SK-N-SH treated with all-trans-retinoic acid at 6 μM for 48 hours (cell line): ENCODE results near the gene MGLL.

ENCODE experiments used
- ATAC-seq: fragments of 200-7000 bp; cut with Tn5 transposase; 3 replicates; pipeline ENCODE4 v1.9.1; 2020; ENCODE audit warnings: mild to moderate bottlenecking, moderate library complexity
- ARNTL ChIP-seq: fragments of 450-650 bp; formaldehyde crosslinking; IDR thresholded peaks from 2 replicates; pipeline ENCODE4 v1.5.0; 2020; ENCODE audit warnings: low read depth, mild to moderate bottlenecking, moderate library complexity, borderline replicate concordance
- BACH2 ChIP-seq: fragments of 250-450 bp; sonication (Bioruptor Pico); IDR thresholded peaks from 2 replicates; pipeline ENCODE4 v1.9.0; 2021; ENCODE audit warnings: mild to moderate bottlenecking, borderline replicate concordance
- CSDC2 ChIP-seq: fragments of 250-450 bp; sonication (Bioruptor Pico); IDR thresholded peaks from 2 replicates; pipeline ENCODE4 v1.5.0; 2020; ENCODE audit warnings: mild to moderate bottlenecking, moderate library complexity
- CSRNP3 ChIP-seq: fragments of 250-450 bp; sonication (Bioruptor Pico); IDR thresholded peaks from 2 replicates; pipeline ENCODE4 v1.5.1; 2021; ENCODE audit warnings: mild to moderate bottlenecking, moderate library complexity
- ESRRG ChIP-seq: fragments of 250-450 bp; sonication (Bioruptor Pico); IDR thresholded peaks from 2 replicates; pipeline ENCODE4 v1.6.1; 2021; ENCODE audit warnings: mild to moderate bottlenecking
- GLIS3 ChIP-seq: fragments of 250-450 bp; sonication (Bioruptor Pico); IDR thresholded peaks from 2 replicates; pipeline ENCODE4 v1.5.0; 2020; ENCODE audit warnings: mild to moderate bottlenecking, moderate library complexity
- ISL1 ChIP-seq: fragments of 250-450 bp; sonication (Bioruptor Pico); IDR thresholded peaks from 2 replicates; pipeline ENCODE4 v2.1.2; 2022; ENCODE audit warnings: mild to moderate bottlenecking, moderate library complexity
- OSR1 ChIP-seq: fragments of 250-450 bp; sonication (Bioruptor Pico); IDR thresholded peaks from 2 replicates; pipeline ENCODE4 v1.8.0; 2022; ENCODE audit warnings: moderate library complexity, mild to moderate bottlenecking, inconsistent platforms
- PPARA ChIP-seq: fragments of 250-450 bp; sonication (Bioruptor Pico); IDR thresholded peaks from 2 replicates; pipeline ENCODE4 v1.5.0; 2020; ENCODE audit warnings: mild to moderate bottlenecking, borderline replicate concordance
- SNAI2 ChIP-seq: fragments of 250-450 bp; sonication (Bioruptor Pico); IDR thresholded peaks from 2 replicates; pipeline ENCODE4 v1.5.0; 2020; ENCODE audit warnings: mild to moderate bottlenecking, moderate library complexity
- TCF4 ChIP-seq: fragments of 250-450 bp; sonication (Bioruptor Pico); IDR thresholded peaks from 2 replicates; pipeline ENCODE4 v1.8.0; 2021; ENCODE audit warnings: mild to moderate bottlenecking, moderate library complexity, borderline replicate concordance
- TOX ChIP-seq: fragments of 250-450 bp; sonication (Bioruptor Pico); IDR thresholded peaks from 2 replicates; pipeline ENCODE4 v1.8.0; 2021; ENCODE audit warnings: mild to moderate bottlenecking, moderate library complexity, borderline replicate concordance
- ZC3H10 ChIP-seq: fragments of 250-450 bp; sonication (Bioruptor Pico); IDR thresholded peaks from 2 replicates; pipeline ENCODE4 v1.5.1; 2021; ENCODE audit warnings: mild to moderate bottlenecking, moderate library complexity
- ZFP3 ChIP-seq: fragments of 250-450 bp; sonication (Bioruptor Pico); IDR thresholded peaks from 2 replicates; pipeline ENCODE4 v1.5.0; 2020; ENCODE audit warnings: mild to moderate bottlenecking, moderate library complexity
- ZFP30 ChIP-seq: fragments of 450-650 bp; formaldehyde crosslinking; IDR thresholded peaks from 2 replicates; pipeline ENCODE4 v1.5.0; 2022; ENCODE audit warnings: mild to moderate bottlenecking, moderate library complexity
- ZNF70 ChIP-seq: fragments of 450-650 bp; formaldehyde crosslinking; IDR thresholded peaks from 2 replicates; pipeline ENCODE4 v1.5.0; 2020; ENCODE audit warnings: mild to moderate bottlenecking, moderate library complexity
- ZNF8 ChIP-seq: fragments of 450-650 bp; formaldehyde crosslinking; IDR thresholded peaks from 2 replicates; pipeline ENCODE4 v1.5.0; 2020; ENCODE audit warnings: mild to moderate bottlenecking, moderate library complexity
- TF ChIP-seq, protein P1 (sequence below): fragments of 250-450 bp; sonication (Bioruptor Pico); IDR thresholded peaks from 2 replicates; pipeline ENCODE4 v1.5.0; 2020; ENCODE audit warnings: mild to moderate bottlenecking, moderate library complexity
- TF ChIP-seq, protein P2 (sequence below): fragments of 250-450 bp; sonication (Bioruptor Pico); IDR thresholded peaks from 2 replicates; pipeline ENCODE4 v1.8.0; 2021; ENCODE audit warnings: low read depth, mild to moderate bottlenecking, moderate library complexity, borderline replicate concordance
- TF ChIP-seq, protein P3 (sequence below): fragments of 250-450 bp; sonication (Bioruptor Pico); IDR thresholded peaks from 2 replicates; pipeline ENCODE4 v1.8.0; 2020; ENCODE audit warnings: mild to moderate bottlenecking, moderate library complexity, borderline replicate concordance
- TF ChIP-seq, protein P4 (sequence below): fragments of 250-450 bp; sonication (Bioruptor Pico); IDR thresholded peaks from 2 replicates; pipeline ENCODE4 v1.5.1; 2020; ENCODE audit warnings: low read depth, mild to moderate bottlenecking, moderate library complexity

MGLL gene

DNA sequence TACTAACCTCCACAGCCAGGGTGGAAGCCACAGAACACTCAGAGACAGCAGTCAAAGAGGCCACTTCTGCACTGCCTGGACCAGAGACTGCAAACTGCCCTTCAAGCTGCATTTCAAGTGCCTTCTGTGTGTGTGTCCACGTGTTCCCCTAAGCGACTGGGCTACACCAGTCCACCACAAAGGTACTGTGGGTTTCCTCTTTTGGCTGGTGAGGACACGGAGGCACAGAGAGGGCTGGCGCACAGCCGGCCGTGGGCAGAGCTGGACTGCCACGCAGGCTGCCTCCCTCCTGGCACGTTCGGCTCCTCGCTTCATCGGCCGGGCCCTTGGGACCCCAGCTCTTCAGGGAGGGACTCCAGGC is 60.9 kb downstream of the MGLL start:
- ATAC-seq: peak; percentile 22; the same call in 1 of the 3 replicates
- no peak for TF ChIP-seq ZNF70 (CRISPR knock-in tag)

GRCh38 chr3:127760791-127761440 is 61.4 kb downstream of the MGLL start:
- TF ChIP-seq BACH2 (CRISPR knock-in tag) (no peak), TOX (CRISPR knock-in tag) (no peak), OSR1 (no peak), CSRNP3 (CRISPR knock-in tag) (no peak), ARNTL (no peak), ZC3H10 (CRISPR knock-in tag) (no peak), CSDC2 (CRISPR knock-in tag) (no peak), ZNF8 (no peak), TCF4 (CRISPR knock-in tag) (no peak), ZNF70 (CRISPR knock-in tag) (no peak), ISL1 (CRISPR knock-in tag) (no peak), ESRRG (CRISPR knock-in tag) (no peak), PPARA (CRISPR knock-in tag) (no peak), SNAI2 (CRISPR knock-in tag) (no peak), ZFP3 (CRISPR knock-in tag) (no peak), ZFP30 (no peak), GLIS3 (CRISPR knock-in tag) (no peak)
- TF ChIP-seq, protein P1, sequence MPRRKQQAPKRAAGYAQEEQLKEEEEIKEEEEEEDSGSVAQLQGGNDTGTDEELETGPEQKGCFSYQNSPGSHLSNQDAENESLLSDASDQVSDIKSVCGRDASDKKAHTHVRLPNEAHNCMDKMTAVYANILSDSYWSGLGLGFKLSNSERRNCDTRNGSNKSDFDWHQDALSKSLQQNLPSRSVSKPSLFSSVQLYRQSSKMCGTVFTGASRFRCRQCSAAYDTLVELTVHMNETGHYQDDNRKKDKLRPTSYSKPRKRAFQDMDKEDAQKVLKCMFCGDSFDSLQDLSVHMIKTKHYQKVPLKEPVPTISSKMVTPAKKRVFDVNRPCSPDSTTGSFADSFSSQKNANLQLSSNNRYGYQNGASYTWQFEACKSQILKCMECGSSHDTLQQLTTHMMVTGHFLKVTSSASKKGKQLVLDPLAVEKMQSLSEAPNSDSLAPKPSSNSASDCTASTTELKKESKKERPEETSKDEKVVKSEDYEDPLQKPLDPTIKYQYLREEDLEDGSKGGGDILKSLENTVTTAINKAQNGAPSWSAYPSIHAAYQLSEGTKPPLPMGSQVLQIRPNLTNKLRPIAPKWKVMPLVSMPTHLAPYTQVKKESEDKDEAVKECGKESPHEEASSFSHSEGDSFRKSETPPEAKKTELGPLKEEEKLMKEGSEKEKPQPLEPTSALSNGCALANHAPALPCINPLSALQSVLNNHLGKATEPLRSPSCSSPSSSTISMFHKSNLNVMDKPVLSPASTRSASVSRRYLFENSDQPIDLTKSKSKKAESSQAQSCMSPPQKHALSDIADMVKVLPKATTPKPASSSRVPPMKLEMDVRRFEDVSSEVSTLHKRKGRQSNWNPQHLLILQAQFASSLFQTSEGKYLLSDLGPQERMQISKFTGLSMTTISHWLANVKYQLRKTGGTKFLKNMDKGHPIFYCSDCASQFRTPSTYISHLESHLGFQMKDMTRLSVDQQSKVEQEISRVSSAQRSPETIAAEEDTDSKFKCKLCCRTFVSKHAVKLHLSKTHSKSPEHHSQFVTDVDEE (CRISPR knock-in tag): no peak
- TF ChIP-seq, protein P2, sequence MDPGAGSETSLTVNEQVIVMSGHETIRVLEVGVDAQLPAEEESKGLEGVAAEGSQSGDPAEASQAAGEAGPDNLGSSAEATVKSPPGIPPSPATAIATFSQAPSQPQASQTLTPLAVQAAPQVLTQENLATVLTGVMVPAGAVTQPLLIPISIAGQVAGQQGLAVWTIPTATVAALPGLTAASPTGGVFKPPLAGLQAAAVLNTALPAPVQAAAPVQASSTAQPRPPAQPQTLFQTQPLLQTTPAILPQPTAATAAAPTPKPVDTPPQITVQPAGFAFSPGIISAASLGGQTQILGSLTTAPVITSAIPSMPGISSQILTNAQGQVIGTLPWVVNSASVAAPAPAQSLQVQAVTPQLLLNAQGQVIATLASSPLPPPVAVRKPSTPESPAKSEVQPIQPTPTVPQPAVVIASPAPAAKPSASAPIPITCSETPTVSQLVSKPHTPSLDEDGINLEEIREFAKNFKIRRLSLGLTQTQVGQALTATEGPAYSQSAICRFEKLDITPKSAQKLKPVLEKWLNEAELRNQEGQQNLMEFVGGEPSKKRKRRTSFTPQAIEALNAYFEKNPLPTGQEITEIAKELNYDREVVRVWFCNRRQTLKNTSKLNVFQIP (CRISPR knock-in tag): no peak
- TF ChIP-seq, protein P3, sequence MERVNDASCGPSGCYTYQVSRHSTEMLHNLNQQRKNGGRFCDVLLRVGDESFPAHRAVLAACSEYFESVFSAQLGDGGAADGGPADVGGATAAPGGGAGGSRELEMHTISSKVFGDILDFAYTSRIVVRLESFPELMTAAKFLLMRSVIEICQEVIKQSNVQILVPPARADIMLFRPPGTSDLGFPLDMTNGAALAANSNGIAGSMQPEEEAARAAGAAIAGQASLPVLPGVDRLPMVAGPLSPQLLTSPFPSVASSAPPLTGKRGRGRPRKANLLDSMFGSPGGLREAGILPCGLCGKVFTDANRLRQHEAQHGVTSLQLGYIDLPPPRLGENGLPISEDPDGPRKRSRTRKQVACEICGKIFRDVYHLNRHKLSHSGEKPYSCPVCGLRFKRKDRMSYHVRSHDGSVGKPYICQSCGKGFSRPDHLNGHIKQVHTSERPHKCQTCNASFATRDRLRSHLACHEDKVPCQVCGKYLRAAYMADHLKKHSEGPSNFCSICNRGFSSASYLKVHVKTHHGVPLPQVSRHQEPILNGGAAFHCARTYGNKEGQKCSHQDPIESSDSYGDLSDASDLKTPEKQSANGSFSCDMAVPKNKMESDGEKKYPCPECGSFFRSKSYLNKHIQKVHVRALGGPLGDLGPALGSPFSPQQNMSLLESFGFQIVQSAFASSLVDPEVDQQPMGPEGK (CRISPR knock-in tag): no peak
- ATAC-seq: no peak

DNA sequence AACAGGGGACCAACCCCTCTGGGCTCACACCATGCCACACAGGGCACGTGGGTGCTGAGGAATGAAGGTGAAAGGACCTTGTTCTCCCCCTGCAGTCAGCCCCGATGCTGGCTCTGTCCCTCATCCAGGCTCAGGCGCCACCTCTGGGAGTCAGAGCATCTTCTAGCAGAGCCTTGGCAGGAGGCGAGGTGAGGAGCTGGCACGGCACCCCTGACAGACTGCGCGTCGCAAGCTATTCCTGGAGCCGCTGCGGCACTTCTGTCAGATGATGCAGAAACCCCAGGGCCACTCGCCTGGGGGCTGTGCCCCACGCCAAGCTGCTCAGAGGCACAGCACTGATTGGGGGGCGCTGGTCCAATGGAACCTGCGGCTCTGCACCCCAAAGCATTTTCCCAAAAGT is 62.0 kb downstream of the MGLL start:
- TF ChIP-seq TOX (CRISPR knock-in tag) (no peak), GLIS3 (CRISPR knock-in tag) (no peak), ZNF70 (CRISPR knock-in tag) (no peak)
- TF ChIP-seq, protein P4, sequence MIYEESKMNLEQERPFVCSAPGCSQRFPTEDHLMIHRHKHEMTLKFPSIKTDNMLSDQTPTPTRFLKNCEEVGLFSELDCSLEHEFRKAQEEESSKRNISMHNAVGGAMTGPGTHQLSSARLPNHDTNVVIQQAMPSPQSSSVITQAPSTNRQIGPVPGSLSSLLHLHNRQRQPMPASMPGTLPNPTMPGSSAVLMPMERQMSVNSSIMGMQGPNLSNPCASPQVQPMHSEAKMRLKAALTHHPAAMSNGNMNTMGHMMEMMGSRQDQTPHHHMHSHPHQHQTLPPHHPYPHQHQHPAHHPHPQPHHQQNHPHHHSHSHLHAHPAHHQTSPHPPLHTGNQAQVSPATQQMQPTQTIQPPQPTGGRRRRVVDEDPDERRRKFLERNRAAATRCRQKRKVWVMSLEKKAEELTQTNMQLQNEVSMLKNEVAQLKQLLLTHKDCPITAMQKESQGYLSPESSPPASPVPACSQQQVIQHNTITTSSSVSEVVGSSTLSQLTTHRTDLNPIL (CRISPR knock-in tag): no peak
- ATAC-seq: no peak
